ENCODE data around the gene PLEKHG4B.

- no peak for TF ChIP-seq SPI1 (IDR thresholded peaks at IDR 0.05; ENCODE audit: low read depth, low read length)
- TF ChIP-seq POLR2AphosphoS5 (IDR thresholded peaks at IDR 0.05; ENCODE audit: low read depth, low read length): no peak
- TF ChIP-seq TAF1 (IDR thresholded peaks at IDR 0.05; ENCODE audit: low read depth, low read length): no peak
Observed at GRCh38 chr5:196350-196749, 104.4 kb downstream of the PLEKHG4B start.
